A549 (cell line): ENCODE data around the gene TSHR.

Experiments used
- CEBPB ChIP-seq, 2 experiments: fragments of >200 bp in 1 of 2; sonication (Bioruptor Twin) in 1 of 2; formaldehyde crosslinking in 1 of 2; IDR thresholded peaks; 2 replicates each; pipeline ENCODE4 v1.6.1; 2012 to 2016
- EP300 ChIP-seq, 2 experiments: fragments of >200 bp; sonication (Bioruptor Twin); formaldehyde crosslinking; IDR thresholded peaks; 2 replicates in 1 of 2; 3 replicates in 1 of 2; pipeline ENCODE4 v1.6.1; 2016 to 2017
- ESRRA ChIP-seq: fragments of 150-350 bp; IDR thresholded peaks from 2 replicates; pipeline ENCODE4 v1.6.1; 2014; ENCODE audit warnings: mild to moderate bottlenecking, low read length, borderline replicate concordance
- JUN ChIP-seq, 2 experiments: fragments of >200 bp; sonication (Bioruptor Twin); formaldehyde crosslinking; IDR thresholded peaks; 2 replicates in 1 of 2; 3 replicates in 1 of 2; pipeline ENCODE4 v1.6.1; 2016 to 2017
- JUNB ChIP-seq: fragments of >200 bp; sonication (Bioruptor Twin); formaldehyde crosslinking; IDR thresholded peaks from 2 replicates; pipeline ENCODE4 v1.6.1; 2016
- MAZ ChIP-seq: fragments of 150-350 bp; IDR thresholded peaks from 2 replicates; pipeline ENCODE4 v1.6.1; 2014; ENCODE audit warnings: antibody characterized with exemption, low read depth, low read length, borderline replicate concordance
- NR3C1 ChIP-seq: fragments of >200 bp; sonication (Bioruptor Twin); formaldehyde crosslinking; IDR thresholded peaks from 3 replicates; pipeline ENCODE4 v1.6.1; 2017
- POLR2A ChIP-seq: IDR thresholded peaks from 2 replicates; pipeline ENCODE4 v1.6.1; 2012; ENCODE audit warnings: mild to moderate bottlenecking, low read length
- RFX5 ChIP-seq: fragments of 450-650 bp; IDR thresholded peaks from 2 replicates; pipeline ENCODE4 v1.7.1; 2014; ENCODE audit warnings: antibody characterized with exemption, mild to moderate bottlenecking, moderate library complexity
- TF ChIP-seq, protein P1 (sequence below): fragments of >200 bp; sonication (Bioruptor Twin); formaldehyde crosslinking; IDR thresholded peaks from 3 replicates; pipeline ENCODE4 v1.5.1; 2016

DNA sequence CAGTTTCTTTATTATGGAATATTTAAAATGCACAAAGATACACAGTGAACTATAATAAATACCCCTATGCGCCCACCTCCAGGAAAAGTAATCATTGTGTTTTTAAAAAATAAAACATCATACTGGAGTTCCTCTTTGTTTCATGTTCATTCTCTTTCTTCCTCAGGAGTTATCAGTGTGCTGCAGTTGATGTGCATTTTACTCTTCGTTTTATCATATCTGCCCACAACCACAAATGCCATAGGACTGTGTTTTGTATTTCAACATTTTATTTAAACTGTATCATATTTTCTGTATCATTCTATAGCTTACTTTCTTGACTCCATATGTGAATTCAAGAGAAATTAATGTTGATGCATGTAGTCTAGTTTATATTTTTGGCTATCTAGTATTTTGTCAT lies 53.9 kb downstream of the TSHR start:
- TF ChIP-seq, protein P1, sequence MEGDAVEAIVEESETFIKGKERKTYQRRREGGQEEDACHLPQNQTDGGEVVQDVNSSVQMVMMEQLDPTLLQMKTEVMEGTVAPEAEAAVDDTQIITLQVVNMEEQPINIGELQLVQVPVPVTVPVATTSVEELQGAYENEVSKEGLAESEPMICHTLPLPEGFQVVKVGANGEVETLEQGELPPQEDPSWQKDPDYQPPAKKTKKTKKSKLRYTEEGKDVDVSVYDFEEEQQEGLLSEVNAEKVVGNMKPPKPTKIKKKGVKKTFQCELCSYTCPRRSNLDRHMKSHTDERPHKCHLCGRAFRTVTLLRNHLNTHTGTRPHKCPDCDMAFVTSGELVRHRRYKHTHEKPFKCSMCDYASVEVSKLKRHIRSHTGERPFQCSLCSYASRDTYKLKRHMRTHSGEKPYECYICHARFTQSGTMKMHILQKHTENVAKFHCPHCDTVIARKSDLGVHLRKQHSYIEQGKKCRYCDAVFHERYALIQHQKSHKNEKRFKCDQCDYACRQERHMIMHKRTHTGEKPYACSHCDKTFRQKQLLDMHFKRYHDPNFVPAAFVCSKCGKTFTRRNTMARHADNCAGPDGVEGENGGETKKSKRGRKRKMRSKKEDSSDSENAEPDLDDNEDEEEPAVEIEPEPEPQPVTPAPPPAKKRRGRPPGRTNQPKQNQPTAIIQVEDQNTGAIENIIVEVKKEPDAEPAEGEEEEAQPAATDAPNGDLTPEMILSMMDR = no peak
- TF ChIP-seq RFX5 (no peak), JUNB (no peak), EP300 (IDR thresholded peaks at IDR 0.05) (no peak), CEBPB (IDR thresholded peaks at IDR 0.05) (no peak), MAZ (no peak), NR3C1 (no peak), POLR2A (no peak), ESRRA (no peak), JUN (IDR thresholded peaks at IDR 0.05) (no peak)
